Pons (tissue), 1 donor: ENCODE data around the gene SORCS2.

Experiments
- DNase-seq: peaks from one replicate; pipeline ENCODE4 v3.0.0-alpha.2; 2016; ENCODE audit warnings: low spot score

Gene SORCS2

DNA sequence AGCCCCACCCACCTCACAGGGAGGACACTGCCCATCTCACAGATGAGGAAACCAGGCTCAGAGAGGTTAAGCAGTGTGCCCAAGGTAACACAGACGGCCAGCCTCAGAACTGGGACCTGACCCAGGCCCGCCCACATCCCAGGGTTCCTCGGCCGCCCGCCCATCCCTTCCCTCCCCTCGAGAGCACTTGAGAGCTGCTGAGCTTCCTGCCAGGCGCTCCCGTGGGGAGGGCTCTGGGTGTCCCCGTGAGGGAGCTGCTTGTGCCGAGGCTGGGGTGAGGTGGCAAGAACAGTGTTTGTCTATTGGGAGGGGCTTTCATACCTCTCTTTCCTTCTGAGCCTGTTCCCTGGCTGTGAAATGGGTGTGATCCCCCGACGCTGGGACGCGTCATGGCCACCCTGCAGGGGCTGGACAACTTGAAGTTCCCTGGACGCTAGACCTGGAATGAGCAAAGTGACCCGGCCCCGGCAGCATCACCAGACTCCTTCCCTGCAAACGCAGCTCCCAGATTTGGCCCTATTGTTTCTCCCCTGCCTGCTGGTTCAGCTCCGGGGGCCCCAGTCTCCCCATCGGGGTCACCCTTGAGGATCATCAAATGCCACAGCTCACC lies 542.4 kb downstream of the SORCS2 start:
- no peak for DNase-seq

DNA sequence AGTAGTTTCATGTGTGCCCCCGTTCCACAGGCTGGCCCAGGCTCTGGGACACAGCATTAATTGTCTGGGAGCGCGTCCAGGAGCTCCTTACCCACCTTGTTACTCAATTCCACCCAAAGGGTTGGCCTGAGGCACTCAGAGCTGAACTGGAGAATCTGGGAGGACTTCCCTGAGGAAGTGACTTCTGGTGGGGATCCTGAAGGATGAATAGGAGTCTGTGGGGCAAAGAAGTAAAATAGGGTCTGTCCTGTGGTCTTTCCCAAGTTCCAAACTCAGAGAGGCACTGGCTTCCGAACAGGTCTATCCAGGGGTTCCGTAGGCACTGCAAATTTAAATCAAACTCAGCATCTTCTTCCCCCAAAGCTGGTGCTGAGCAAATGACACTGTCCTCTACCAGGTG lies 543.1 kb downstream of the SORCS2 start:
- no peak for DNase-seq

DNA sequence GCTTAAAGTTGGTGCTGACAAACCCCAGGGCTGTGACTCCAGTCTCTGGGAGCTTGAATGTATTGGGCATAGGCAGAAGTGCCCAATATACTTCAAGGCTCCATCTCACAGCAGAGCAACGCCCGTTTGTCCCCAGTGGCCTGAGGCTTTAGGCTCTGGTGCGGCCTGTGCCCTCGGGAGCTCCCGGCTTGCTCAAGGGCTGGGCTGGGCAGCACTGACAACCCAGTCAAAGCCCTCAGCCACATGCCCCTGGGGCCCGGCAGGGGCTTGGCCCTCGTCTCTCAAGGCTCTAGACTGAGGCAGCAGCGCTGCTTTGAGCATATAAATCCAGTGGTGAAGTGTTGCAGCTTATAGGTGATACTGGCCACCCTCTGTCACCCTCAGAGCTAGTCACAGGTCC lies 543.6 kb downstream of the SORCS2 start:
- no peak for DNase-seq

DNA sequence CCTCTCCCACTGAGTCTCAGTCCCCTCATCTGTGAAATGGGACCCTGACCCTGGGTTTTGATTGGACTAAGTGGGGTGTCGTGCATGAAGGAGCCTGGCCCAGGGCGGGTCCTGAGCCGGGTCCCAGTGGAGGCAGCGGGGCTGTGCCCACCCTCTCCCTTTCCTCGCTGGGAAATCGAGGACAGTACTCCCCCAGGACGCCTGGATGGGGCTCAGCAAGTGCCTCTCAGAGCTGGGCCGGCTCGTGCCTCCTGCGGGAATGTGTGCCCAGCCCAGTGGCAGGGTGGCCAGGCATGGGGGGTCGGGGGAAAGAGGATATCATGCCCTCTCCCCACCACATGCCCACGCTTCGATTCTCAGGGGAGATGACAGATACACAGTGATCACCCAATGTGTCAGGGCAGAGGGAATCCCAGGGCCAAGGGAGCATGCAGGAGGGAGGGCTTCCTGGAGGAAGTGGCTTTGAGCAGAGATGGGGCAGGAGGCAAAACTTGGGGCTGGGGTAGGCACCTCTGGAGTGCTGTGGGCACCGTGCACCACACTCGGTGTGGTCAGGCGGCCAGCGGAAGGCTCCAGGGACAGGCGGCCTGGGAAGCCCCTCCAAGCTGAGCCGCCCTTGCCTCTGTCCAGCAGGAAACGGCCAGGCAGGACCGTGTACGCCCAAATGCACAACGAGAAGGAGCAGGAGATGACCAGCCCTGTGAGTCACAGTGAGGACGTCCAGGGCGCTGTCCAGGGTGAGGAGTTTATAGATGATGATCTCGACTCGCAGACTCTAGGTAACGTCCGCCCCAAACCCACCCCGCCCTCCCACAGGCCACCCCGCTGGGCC lies 544.3 kb downstream of the SORCS2 start:
- no peak for DNase-seq

DNA sequence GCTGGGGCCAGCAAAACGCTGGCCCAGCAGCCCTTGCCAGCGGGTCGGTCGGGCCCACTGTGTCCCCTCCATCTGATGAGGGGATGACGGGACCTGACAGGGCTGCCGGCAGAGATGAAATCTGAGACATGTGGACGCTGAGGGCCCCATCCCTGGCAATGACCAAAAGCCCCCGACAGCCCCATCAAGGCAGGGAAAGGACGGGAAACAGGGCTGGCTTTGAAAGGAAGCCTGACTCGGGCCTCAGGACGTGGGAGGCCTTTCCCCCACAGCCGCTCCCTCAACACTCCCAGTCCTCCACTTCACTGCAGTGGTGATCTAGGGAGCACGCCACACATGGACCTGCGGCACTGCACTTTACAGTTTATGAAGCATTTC lies 544.9 kb downstream of the SORCS2 start:
- DNase-seq = no peak

DNA sequence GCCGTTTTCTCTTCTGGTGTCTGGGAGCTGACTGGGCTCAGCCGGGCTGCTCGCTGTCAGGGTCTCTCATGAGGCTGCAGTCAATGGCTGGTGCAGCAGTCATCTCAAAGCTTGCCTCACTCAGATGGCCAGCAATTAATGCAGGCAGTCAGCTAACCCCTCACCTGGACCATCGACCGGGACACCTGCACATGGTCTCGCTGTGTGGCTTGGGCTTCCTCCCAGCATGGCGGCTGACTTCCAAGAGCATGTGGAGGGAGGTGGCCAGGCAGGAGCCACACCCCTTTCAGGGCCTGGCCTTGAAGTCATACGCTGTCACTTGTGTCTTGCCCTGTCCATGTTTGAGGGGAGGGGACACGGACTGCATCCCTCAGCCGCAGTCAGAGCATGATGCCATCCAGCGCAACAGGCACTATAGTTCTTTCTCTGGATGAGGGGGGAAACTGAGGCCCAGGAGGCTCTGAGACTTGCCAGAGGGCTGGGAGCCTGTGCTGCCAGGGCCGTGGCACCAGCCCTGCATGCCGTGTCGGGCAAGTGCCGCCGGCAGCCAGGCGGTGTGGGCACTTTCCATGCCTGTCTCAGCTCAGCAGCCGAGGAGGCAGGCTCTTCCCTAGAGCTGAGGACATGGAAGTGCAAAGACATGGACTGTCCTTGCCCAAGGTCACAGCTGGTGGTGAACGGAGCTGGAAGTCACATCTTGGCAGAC lies 545.6 kb downstream of the SORCS2 start:
- DNase-seq = no peak

DNA sequence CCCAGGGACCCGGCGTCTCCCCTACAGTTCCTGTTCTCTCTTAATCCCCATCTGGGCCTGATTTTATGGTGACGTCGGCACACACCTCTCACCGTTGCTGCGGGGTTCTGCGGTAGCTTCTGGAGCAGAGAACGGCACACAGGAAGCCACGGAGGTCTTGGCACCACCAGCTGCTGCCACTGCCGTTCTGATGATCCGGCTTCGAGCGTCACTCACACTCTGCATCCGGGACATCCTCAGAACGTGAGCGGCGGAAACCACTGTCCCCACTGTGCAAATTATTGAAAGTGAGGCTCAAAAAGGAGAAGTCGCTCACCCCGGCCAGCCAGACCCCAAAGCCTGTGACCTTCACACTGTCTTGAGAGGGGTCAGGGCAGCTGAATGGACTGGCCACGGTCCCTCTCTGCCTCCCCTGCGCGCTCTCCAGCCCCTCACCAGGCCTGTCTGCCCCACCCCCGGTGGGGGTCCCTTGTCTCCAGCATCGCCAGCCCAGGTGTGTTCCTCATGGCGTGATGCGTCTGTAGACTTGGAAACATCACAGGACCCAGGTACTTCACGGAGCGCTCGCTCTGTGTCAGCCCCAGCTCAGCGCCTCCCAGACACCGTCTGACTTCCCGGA lies 546.2 kb downstream of the SORCS2 start:
- DNase-seq = no peak

DNA sequence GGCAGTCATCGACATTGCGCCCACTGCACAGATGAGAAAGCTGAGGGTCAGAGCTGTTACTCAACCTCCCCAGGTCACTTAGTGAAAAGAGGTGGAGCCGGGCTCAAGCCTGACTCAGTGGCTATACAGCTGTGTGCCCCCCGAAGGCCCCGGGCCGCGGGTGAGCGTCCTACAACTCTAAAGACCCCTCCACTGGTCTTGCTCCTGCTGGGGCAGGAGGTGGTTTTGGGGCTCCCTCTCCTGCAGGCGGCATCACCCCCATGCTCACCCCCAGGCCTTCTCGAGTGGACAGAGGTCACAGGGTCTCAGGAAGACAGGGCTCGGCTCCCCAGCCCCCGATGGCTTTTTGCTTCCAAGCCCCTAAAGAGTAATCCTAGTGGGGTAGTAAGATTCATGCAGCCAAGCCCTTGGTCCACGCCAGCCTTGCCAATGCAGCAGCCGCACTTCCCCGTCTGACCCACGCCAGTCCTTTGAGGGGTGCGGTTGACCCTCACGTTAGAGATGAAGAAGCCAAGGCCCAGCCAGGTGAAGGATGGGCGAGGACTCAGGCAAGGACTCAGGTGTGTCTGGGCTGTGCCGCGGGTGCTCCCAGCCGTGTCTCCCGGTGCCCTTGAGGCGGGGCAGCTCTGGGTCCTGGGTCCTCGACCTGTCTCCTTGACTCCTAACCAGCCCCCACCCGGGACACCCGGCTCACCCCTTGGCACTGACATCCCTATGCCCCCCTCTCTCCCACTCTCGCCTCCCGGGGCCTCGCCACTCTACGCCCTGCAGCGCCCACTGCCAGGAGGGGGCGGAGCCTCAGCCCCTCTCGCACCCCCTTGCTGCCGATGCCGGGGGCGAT lies 547.0 kb downstream of the SORCS2 start:
- DNase-seq = no peak

DNA sequence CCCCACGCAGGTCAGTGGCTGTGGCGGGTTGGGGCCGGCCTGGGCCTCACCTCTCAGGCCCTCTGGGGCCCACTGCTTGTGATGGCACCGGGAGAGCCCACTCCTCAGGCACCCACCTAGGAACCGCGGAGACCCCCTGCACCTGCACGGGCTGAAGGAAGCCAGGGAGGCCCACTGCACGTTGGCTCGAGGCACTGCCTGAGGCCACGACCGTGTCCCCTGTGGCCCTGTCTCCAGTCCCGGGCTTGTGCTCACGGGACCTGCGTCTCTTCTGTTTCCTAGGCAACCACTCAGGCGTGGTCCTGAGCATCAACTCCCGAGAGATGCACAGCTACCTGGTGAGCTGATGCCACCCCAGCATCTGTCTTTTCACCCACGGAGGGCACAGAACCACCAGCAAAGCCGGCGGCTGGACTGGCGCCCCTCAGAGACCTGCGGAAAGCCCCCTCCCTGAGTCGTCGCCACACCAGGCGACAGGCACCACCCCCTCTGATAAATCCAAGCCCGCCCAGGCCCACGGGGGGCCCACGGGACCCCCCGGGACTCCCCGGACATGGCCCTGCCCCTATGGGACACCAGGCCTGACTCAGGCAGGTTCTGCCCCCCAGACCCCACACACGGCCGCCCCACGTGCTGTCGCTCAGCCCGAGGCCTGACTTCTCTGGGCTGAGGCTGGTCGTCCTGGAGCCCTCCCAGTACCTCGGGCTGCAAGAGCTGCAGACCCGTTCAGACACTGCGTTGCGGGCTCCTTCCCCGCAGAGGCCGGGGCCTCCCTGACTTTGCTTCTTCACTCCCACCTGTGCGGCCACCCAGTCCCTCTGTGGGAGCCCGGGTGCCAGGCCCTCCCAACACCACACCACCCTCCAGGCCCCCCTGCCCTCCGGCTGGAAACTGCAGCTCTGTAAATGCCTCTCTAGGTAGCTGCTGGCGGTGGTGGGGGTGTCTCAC lies 547.9 kb downstream of the SORCS2 start:
- no peak for DNase-seq

DNA sequence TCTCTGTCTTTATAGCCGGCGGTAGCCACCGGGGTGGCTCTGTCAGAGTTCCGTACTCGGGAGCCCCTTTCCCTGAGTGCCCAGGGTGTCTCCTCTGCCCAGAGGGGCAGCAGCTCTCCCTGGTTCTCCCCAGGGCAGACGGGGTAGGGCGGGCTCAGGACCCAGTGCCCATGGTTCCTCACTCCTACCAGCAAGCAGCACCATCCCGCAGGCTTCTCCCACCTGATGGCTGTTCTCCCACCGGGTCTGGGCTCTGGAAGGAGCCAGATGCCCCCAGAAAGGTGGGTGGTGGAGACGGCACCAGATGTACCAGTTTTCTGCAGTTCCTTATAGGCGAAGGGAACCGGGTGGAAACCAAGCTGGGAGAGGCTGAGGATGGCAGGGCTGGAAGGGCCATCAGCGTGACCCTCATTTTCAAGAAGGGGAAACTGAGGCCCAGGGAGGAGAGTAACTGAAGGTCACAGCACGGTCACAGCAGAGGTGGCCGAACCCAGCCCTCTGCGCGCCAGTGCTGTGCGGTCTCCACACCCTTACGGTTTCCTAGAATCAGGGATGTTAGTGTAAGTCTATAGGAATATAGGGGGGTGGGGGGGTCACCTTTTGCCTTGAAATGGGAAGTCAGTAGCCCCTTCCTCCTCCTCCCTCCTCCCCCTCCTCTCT lies 548.7 kb downstream of the SORCS2 start:
- DNase-seq = no peak

DNA sequence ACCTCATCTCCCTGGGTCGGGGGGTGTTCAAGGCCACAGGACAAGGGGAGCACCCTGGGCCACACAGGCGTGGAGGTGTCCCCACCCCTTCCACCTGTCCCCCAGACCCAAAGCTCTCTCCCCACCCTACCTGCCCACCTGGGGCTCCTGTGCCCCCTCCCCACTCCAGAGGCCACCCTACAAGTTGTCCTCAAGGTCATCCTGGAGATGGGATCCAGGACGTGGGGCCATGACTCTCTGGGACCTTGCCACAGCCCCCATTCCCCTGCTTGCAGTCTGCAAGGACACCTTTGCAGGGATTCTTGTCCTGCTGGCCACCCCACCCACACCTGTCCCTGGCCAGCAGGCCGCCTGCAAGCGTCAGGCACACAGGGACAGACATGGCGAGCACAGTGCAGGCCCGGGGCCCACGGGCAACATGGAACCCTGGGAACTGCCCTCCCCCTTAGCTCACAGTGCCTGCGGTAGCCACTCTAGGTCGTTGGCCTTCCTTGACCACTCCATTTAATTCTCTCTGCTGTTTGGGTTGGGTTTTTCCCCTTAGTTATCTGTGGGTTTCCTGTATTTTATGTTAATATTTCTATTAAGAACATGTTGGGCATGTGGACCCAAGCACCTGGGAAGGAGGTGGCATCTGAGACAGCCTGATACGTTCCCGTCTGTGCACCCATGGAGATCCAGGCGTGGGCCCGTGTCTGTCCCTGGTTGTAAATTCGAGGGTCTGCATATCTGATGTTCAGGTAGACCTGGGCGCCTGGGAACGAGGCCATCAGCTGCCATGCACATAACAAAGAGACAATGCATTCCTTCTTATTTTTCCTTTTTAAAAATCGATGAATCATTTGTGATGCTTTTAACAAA lies 549.8 kb downstream of the SORCS2 start:
- no peak for DNase-seq

DNA sequence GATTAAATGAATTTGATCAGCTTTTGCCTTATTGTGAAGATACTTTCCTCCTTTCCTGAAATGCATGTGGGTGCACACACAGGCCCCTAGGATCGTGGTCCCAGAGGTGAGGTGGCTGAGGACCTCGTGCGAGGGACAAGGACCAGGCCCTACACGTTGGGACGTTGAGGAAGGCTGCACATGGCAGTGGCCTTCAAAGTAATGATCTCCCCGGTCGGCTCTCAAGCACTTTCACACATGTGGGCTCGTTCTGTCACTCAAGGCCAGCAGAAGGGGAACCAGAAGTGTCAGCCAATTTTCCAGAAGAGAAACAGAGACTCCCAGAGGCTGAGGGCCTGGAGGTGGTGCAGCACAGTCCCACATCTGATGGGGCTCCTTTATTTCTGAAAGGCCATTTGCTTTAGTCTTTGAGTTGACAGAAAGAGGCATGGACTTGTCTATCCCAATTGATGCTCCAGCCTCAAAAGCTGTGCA lies 550.5 kb downstream of the SORCS2 start:
- DNase-seq = peak; percentile 26

DNA sequence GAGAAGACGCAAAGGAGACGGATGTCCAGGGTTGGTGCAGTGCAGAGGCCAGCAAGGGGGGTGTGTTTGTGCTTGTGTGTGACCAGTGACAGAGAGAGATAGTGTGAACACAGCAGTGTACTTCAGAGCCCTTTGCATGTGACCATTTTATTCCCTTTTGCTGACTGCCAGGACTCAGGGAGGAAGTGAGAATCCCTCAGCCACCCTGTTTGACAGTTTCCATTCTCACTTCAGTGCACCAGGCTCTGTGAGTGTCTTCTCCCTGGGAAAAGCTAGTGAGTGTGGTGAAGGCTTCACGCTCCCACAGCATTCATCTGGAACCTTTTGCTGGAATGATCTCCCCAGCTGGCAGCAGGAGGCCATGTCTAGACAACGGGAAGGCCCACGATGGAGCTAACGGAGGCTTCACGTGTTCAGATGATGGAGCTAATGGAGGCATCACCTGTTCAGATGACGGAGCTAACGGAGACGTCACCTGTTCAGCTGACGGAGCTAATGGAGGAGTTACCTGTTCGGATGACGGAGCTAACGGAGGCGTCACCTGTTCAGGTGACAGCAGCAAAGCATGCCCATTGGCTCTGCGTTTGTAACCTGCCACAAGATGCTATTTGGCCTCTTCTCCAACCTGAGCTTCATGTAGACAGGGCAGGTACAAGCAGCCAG lies 551.9 kb downstream of the SORCS2 start:
- DNase-seq = peak; percentile 72

DNA sequence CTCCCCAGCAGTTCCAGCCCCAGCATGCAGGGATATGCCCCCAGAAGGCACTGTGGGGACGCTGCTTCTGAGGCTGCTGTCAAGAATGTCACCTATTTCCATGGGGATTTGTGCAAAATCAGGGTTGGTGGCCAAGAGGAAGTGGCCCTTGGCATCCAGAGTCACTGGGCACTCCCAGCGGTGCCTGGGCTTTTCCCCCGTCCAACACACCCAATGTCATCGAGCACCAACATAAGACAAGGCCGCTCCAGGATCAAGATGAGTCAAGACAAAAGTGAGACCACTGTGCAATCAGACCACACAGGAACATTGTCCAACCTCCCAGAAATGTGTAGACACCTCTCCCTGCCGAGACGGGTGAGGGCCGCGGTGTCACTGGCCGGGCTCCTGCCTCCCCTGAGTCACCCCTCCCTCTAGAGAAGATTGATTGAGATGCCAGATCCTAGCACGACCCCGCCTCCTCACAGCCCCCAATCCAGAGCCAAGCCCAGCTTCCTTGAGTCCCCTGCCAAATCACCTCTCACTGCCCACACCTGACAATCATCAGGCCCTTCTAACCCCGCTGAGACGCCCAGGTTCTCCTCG lies 553.1 kb downstream of the SORCS2 start:
- no peak for DNase-seq

DNA sequence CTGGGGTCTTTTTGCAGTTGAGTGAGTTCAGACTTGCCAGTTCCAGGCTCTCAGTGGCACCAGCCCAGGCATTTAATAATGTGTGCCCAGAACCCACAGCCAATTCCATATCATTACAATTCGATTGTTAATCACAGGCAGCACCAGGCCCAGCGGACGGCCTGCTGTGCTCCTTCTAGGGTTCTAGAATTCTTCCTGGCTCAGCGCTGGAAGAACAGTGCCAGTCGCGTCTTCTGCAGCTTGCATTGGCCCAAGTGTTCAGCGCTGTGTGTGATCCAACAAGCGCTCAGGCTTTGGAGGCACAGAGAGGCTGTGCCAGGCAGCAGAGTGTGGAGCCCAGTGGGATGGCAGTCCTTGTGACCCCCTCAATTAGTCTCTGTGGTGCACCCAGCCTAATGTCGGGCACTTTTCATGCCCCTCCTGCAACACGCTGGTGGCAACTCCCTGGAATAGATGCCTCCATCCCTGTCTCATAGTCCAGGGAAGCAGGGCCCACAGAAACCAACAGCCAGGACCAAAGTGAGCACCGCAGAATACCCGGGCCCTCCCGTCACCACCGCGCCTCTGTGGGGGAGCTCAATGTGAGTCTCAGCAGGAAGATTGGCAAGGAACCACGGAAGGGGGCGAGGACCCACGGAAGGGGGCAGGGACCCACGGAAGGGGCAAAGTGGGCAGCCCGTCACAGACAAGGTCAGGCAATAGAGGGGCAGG lies 554.2 kb downstream of the SORCS2 start:
- DNase-seq = no peak

DNA sequence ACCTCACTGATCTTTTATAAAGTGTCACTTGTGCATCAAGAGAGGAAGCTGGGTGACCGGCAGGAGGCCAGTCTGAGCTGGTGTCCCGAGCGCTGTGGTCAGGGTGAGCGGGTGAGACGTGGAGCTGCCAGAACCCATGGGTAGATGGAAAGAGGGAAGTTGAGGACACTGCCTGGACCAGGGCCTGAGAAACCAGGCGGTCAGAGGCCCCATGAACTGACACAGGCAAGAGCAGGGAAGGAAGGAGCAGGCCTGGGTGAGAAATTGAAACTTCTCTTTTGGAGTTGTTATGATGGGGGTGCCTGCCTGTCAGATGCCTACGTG lies 554.7 kb downstream of the SORCS2 start:
- peak; percentile 65 for DNase-seq

DNA sequence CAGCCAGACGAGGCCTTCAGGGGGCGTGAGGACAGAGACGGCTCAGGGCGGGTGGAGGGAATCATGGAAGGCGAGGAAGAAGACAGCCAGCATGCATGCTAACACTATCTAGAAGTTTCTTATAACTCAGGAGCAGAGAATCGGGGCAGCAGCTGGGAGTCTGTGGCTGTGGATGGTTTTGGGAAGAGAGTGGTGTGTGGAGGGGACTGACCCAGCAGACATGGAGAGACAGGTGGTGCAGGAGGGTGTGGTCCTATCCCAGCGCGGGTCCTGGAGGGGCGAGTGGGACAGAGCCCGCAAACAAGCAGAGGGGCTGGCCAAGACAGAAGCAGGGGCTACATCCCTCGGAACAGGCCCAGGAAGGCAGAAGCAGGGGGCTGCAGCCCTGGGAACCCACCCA lies 555.2 kb downstream of the SORCS2 start:
- no peak for DNase-seq

DNA sequence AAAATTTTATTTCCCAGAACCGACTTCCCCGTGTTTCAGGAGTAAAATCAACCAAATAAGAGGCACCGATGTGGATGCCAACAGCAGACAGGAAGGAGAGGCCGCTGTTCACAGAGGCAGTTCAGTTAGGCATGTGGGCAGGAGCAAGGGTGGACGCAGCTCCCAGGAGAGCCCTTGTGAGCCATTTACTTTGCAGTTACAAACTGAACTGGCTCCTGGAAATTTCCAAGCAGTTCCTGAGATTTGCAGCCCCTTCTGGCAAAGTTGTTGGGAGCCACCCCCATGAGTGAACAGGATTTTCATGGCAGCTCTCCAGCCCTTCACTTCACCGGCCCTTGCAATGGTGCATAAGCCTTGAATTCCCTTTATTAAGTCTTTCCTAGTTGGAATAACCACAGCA lies 558.2 kb downstream of the SORCS2 start:
- DNase-seq = no peak
